CD4-positive, alpha-beta T cell (primary cell): Measurements from ENCODE around the gene FAM53B. TPM values are rescaled to one million over a fixed set of nuclear protein-coding genes. Genes with fewer than 3 reads are reported as not detected.

Experiments
- ATAC-seq: fragments of 200-7000 bp; cut with Tn5 transposase; one replicate; pipeline ENCODE4 v1.10.0; 2022; ENCODE audit warnings: mild to moderate bottlenecking; ENCODE audit not compliant: poor library complexity
- CTCF ChIA-PET: fragments of 350-600 bp; sonication (Branson Sonifier 250); formaldehyde crosslinking; loops from one replicate; lab custom pipeline; 2021; ENCODE audit warnings: antibody characterized with exemption, inconsistent platforms; lab: Charles Lee
- POLR2A ChIA-PET: fragments of 350-600 bp; sonication (Branson Sonifier 250); formaldehyde crosslinking; loops from one replicate; lab custom pipeline; 2021; ENCODE audit warnings: antibody characterized with exemption, inconsistent platforms; lab: Charles Lee
- DNase-seq, 14 experiments: peaks; one replicate each; pipeline ENCODE4 v3.0.0-alpha.2; 2013 to 2020; ENCODE audit warnings: mixed read lengths in 2 of 14
- H3K27ac ChIP-seq, 2 donors: one replicate each; pipeline versions ENCODE4 v1.5.1 to v1.7.0; 2013; ENCODE audit warnings: low read length in 2 of 2, low read depth in 1 of 2, mild to moderate bottlenecking in 1 of 2
- H3K27me3 ChIP-seq, 2 experiments: 1 replicate in 1 of 2; 2 replicates in 1 of 2; pipeline versions ENCODE4 v1.6.1 to v1.7.0; 2013; ENCODE audit warnings: low read length in 2 of 2, control low read depth in 1 of 2, mild to moderate bottlenecking in 1 of 2, moderate library complexity in 1 of 2; ENCODE audit not compliant: insufficient read depth in 2 of 2, control insufficient read depth in 1 of 2
- H3K36me3 ChIP-seq: one replicate; pipeline ENCODE4 v1.6.1; 2013; ENCODE audit warnings: low read length, control low read depth; ENCODE audit not compliant: insufficient read depth
- H3K4me1 ChIP-seq: one replicate; pipeline ENCODE4 v1.6.1; 2013; ENCODE audit warnings: low read length, control low read depth; ENCODE audit not compliant: insufficient read depth
- H3K4me3 ChIP-seq: one replicate; pipeline ENCODE4 v1.5.1; 2013; ENCODE audit warnings: mild to moderate bottlenecking, low read length, moderate library complexity
- H3K9me3 ChIP-seq, 2 experiments: 1 replicate in 1 of 2; 2 replicates in 1 of 2; pipeline versions ENCODE4 v1.6.1 to v1.7.0; 2013; ENCODE audit warnings: low read length in 2 of 2, mild to moderate bottlenecking in 2 of 2, control low read depth in 1 of 2, moderate library complexity in 1 of 2; ENCODE audit not compliant: control insufficient read depth in 1 of 2, insufficient read depth in 1 of 2
- H3K27ac Mint-ChIP-seq: one replicate; pipeline ENCODE4 v1.8.0; 2020; ENCODE audit warnings: mixed read lengths
- H3K27me3 Mint-ChIP-seq: one replicate; pipeline ENCODE4 v1.8.0; 2021; ENCODE audit warnings: mixed read lengths
- H3K36me3 Mint-ChIP-seq: one replicate; pipeline ENCODE4 v1.8.0; 2021; ENCODE audit warnings: low read depth, mixed read lengths
- H3K4me1 Mint-ChIP-seq: one replicate; pipeline ENCODE4 v1.8.0; 2021; ENCODE audit warnings: low read depth, mixed read lengths
- H3K4me3 Mint-ChIP-seq: one replicate; pipeline ENCODE4 v1.8.0; 2020; ENCODE audit warnings: mild to moderate bottlenecking, mixed read lengths
- H3K9me3 Mint-ChIP-seq: one replicate; pipeline ENCODE4 v1.8.0; 2020; ENCODE audit warnings: mixed read lengths
- intact Hi-C, 2 experiments: fragments of 100-400 bp; cut with DNase I in 1 of 2; cut with micrococcal nuclease in 1 of 2; formaldehyde crosslinking; loops; one replicate each; pipeline versions ENCODE4 v1.15.1 to v1.9.0; 2023 to 2025; cut with DNase I, micrococcal nuclease
- total RNA-seq, 174 experiments: library from RNA in 2 of 174; stranded (reverse) in 2 of 174; gene quantifications; one replicate each; pipeline ENCODE4 v1.2.3 and lab custom pipeline; 2021 to 2026
- TF ChIP-seq, protein P1 (sequence below): fragments of 200-600 bp; IDR thresholded peaks from one replicate; pipeline ENCODE4 v1.8.0; 2022; ENCODE audit warnings: antibody characterized with exemption, mild to moderate bottlenecking

The FAM53B gene
- total RNA-seq, 2 experiments from 2014 or later = 32.9 to 33.6 TPM

DNA sequence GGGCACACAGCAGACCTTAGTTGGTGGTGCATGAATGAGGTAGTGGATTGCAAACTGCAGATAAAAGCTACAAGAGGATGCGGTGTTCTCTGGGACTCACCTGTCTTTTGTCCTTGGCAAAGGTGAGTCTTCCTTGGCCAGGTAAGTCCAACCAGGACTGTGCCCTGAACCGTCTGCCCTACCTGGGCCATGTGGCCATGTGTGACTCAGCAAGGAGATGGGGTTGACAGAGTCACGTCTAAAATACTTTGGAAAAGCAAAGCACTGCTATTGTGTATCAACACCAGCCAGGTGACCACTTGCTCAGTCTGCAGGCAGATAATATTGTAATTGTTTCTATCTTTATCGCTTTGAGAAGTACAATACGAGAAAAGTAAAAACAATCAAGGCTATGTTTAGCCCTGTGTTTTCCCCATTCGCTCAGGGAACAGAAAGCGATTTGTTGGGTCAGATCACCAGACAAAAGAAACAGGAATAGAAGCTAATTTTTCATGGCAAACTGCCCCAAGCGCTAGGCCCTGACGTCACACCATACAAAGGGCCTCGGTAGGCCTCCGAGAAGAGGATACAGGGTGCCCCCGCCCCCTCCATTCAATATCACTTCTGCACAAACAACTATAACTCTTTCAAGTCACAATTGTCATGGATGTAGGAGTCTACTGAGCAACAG lies 57.3 kb downstream of the FAM53B start:
- H3K4me3 ChIP-seq = no peak overlapping the region
- peak overlapping the region in 1 of 2 donors; percentile 20 for H3K27ac ChIP-seq
- H3K9me3 ChIP-seq = peaks cover 0 to 1% of the 10 kb centered on the region in 2 experiments
- Mint-ChIP-seq H3K27ac (peak overlapping the region; percentile 78), H3K36me3 (peaks cover 31% of the 10 kb centered on the region), H3K4me1 (peaks cover 85% of the 10 kb centered on the region), H3K27me3 (no peaks in the 10 kb centered on the region), H3K4me3 (no peak overlapping the region), H3K9me3 (no peaks in the 10 kb centered on the region)
- ATAC-seq (no peak), DNase-seq (peak in 1 of 14 experiments; percentile 38)
- POLR2A ChIA-PET = interaction anchor here (0.9 to 4.2 kb wide), 7 partner anchors 8 to 54 kb away, joined by 3 to 21 read pairs (median 7); no protein-coding TSS in a partner anchor
- TF ChIP-seq, protein P1, sequence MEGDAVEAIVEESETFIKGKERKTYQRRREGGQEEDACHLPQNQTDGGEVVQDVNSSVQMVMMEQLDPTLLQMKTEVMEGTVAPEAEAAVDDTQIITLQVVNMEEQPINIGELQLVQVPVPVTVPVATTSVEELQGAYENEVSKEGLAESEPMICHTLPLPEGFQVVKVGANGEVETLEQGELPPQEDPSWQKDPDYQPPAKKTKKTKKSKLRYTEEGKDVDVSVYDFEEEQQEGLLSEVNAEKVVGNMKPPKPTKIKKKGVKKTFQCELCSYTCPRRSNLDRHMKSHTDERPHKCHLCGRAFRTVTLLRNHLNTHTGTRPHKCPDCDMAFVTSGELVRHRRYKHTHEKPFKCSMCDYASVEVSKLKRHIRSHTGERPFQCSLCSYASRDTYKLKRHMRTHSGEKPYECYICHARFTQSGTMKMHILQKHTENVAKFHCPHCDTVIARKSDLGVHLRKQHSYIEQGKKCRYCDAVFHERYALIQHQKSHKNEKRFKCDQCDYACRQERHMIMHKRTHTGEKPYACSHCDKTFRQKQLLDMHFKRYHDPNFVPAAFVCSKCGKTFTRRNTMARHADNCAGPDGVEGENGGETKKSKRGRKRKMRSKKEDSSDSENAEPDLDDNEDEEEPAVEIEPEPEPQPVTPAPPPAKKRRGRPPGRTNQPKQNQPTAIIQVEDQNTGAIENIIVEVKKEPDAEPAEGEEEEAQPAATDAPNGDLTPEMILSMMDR = no peak
- H3K36me3 ChIP-seq = peaks cover 51% of the 10 kb centered on the region
- peaks cover 82% of the 10 kb centered on the region for H3K4me1 ChIP-seq
- intact Hi-C loops = loop anchor here in 1 of 2 experiments (5.0 kb wide), 1 partner anchor 40 kb away; no protein-coding TSS in a partner anchor
- H3K27me3 ChIP-seq = no peaks in the 10 kb centered on the region
- CTCF ChIA-PET = interaction anchor here (0.8 to 3.1 kb wide), 5 partner anchors 32 to 59 kb away, joined by 3 to 28 read pairs (median 8); no protein-coding TSS in a partner anchor

DNA sequence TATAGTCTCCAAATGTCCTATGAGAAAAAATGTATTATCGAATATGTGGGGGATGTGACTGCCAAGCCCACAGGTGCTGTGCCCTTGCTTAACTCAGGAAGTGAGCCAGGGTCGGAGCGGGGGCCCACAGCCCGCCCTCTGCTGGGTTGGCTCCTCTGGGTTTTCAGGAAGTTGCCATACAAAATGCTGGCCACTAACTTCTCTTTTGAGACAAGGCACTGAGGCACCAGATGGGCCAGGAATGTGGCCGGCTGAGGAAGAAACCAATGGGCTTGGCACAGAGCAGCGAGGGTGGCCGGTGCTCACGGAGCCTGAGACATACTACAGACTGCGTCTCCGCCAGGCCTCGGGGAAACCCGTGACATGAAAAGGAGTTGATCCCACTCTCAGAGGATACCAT lies 58.9 kb downstream of the FAM53B start:
- peaks cover 52% of the 10 kb centered on the region for H3K36me3 ChIP-seq

DNA sequence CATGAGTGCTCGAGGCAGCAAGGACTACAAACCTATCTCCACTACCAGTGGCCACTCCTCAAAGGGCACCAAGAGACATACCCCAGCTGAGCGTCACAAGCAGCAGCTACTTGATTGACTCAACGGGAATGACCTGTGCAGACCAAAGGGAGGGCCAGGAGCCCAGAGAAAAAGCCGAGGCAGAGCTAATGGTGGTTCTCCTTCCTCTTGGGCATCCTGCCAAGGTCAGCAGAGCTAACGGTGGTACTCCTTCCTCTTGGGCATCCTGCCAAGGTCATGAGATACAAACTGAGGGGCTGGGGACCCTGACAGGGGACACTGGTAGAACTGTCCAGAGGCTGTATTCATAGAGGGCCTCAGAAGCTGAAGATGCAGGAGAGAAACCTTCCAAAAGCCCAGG lies 60.4 kb downstream of the FAM53B start:
- intact Hi-C loops = no loop called here
- Mint-ChIP-seq H3K4me1 (peaks cover 93% of the 10 kb centered on the region), H3K4me3 (no peak overlapping the region), H3K27ac (peak overlapping the region; percentile 78), H3K36me3 (peaks cover 38% of the 10 kb centered on the region), H3K27me3 (no peaks in the 10 kb centered on the region), H3K9me3 (no peaks in the 10 kb centered on the region)
- TF ChIP-seq, protein P1 = no peak
- no peak for ATAC-seq
- CTCF ChIA-PET = no interaction called here
- Histone ChIP-seq H3K36me3 (peaks cover 43% of the 10 kb centered on the region), H3K9me3 (peaks cover 0 to 5% of the 10 kb centered on the region in 2 experiments), H3K27me3 (no peaks in the 10 kb centered on the region), H3K27ac (peak overlapping the region in 1 of 2 donors; percentile 37), H3K4me1 (peaks cover 89% of the 10 kb centered on the region), H3K4me3 (no peak overlapping the region)
- DNase-seq = peak in 1 of 14 experiments; percentile 38
- POLR2A ChIA-PET = interaction anchor here (1.0 to 3.0 kb wide), 4 partner anchors 13 to 35 kb away, joined by 3 to 16 read pairs (median 10); no protein-coding TSS in a partner anchor

More for the DNA sequence above, 58.9 kb downstream of the FAM53B start:
- Mint-ChIP-seq H3K27me3 (no peaks in the 10 kb centered on the region), H3K36me3 (peaks cover 41% of the 10 kb centered on the region), H3K27ac (peak overlapping the region; percentile 78), H3K4me3 (peak overlapping the region; percentile 47), H3K9me3 (no peaks in the 10 kb centered on the region), H3K4me1 (peaks cover 92% of the 10 kb centered on the region)
- peak in 4 of 14 experiments; percentile 45 to 56 (median 49) for DNase-seq
- Histone ChIP-seq H3K4me3 (no peak overlapping the region), H3K27me3 (no peaks in the 10 kb centered on the region), H3K9me3 (peaks cover 0 to 5% of the 10 kb centered on the region in 2 experiments), H3K27ac (peak overlapping the region in 1 of 2 donors; percentile 43), H3K4me1 (peaks cover 89% of the 10 kb centered on the region)
- ATAC-seq = peak; percentile 40
- intact Hi-C loops = loop anchor here in 1 of 2 experiments (5.0 kb wide), 1 partner anchor 38 kb away; no protein-coding TSS in a partner anchor
- TF ChIP-seq, protein P1 = no peak
- ChIA-PET POLR2A (interaction anchor here (0.7 to 3.0 kb wide), 7 partner anchors 9 to 38 kb away, joined by 3 to 16 read pairs (median 7); no protein-coding TSS in a partner anchor), CTCF (interaction anchor here (1.2 to 2.5 kb wide), 2 partner anchors 33 to 57 kb away, joined by 4 to 13 read pairs; no protein-coding TSS in a partner anchor)
